NCI-H1694 (cell line): ENCODE results near the gene PTGDR.

Experiments used
- DNase-seq: peaks from one replicate; lab custom pipeline; 2025; lab: John Stamatoyannopoulos, UW

The PTGDR gene

DNA sequence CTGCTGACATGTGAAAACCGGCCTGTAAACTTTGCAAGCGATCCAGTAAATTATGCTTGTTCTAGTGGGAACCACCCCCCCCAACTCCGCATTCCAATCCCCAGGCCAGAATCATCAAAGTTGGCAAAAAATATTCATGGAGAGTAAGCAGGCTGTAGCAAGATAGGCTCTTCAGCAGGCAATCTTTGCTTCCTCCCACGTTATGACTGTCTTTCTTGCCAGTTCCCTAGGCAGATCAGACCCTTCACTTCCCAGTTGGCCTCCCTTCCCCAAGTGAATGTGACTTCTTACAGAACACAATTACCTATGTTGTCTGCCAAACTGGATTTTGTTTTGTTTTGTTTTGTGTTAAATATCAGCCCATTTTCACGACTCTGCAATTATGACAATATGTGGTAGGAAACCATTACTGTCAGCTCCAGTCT, 45.4 kb downstream of the PTGDR start:
- no peak for DNase-seq

DNA sequence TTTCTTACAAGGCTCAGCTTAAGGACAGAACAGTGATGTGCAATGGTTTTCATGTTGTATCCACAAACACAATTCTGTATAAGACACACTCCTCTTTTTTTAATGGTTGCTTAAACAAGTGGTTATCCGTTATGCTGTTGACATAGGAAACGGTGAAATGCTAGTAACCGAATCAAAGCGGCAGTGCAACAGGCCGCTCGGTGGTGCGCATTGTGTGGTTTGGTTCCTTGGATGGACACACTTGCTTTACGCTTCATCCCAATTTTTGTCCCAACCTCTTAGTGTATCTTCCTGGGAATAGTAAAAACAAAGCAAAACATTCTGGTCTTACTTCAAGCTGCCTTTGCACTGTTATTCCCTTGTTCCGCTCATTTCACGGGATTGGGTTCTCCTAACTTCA, 46.0 kb downstream of the PTGDR start:
- DNase-seq = no peak

DNA sequence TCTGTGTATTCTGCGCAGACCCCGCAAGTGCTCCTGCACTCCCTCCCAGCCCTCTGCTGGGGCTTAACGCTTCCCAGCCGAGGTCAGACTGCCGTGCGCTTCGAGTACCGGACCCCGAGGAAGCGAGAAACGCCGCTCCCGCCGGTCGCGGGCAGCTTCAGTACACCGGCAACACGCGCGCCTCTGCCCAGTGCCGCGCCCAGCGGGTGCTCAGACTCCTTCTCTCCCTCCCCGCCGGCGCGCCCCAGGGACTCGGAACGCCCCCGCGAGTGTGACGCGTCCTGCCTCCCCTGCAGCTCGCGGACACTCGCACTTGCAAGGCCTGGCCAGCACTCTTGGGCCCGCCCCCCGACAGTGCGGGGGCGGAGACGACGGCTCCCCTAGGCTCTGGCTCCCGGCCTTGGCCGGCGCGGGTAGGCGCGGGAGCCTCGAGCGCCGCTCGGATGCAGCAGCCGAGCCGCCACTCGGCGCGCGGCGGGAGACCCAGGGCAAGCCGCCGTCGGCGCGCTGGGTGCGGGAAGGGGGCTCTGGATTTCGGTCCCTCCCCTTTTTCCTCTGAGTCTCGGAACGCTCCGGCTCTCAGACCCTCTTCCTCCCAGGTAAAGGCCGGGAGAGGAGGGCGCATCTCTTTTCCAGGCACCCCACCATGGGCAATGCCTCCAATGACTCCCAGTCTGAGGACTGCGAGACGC, 46.6 kb downstream of the PTGDR start, which contains the start of gene PTGER2:
PTGER2 (plus strand) TSS at position 410 of the 692 bp plus-strand sequence; CDS start at position 647, 237 bp downstream.
- DNase-seq = no peak

DNA sequence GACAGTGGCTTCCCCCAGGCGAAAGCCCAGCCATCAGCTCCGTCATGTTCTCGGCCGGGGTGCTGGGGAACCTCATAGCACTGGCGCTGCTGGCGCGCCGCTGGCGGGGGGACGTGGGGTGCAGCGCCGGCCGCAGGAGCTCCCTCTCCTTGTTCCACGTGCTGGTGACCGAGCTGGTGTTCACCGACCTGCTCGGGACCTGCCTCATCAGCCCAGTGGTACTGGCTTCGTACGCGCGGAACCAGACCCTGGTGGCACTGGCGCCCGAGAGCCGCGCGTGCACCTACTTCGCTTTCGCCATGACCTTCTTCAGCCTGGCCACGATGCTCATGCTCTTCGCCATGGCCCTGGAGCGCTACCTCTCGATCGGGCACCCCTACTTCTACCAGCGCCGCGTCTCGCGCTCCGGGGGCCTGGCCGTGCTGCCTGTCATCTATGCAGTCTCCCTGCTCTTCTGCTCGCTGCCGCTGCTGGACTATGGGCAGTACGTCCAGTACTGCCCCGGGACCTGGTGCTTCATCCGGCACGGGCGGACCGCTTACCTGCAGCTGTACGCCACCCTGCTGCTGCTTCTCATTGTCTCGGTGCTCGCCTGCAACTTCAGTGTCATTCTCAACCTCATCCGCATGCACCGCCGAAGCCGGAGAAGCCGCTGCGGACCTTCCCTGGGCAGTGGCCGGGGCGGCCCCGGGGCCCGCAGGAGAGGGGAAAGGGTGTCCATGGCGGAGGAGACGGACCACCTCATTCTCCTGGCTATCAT, 47.3 kb downstream of the PTGDR start:
- DNase-seq = no peak

DNA sequence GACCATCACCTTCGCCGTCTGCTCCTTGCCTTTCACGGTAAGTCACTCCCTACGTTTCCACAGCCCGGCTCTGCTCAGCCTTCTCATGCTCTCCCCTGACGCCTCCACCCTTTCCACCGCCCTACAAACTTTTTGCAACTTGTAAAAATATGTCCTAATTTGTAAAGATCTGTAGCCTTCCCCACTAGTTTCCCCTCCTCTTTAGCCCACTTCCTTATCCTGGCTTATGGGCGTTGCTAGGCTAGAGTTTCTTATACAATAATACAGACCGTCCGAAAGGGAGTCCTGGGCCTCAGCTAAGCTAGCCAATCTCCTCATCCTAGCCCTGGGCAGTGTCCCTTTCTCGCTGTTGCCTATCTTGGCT, 47.8 kb downstream of the PTGDR start:
- DNase-seq = no peak

DNA sequence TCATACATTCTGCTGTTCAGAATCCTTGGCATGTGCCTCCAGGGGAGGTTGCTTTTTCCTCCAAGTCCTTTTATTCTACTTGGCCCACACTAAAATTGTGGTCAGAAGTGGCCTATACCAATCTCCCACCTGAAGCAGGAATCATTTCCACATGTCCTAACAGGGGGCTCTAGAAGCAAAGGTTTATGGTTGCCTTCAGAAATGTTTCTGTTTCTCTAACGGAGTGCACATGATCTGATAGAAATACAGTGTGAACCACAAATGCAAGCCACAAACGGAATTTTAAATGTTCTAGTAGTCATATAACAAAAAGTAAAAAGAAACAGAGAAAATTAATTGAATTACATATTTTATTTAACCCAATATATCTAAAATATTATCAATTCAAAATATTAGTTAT, 50.6 kb downstream of the PTGDR start:
- DNase-seq = no peak

DNA sequence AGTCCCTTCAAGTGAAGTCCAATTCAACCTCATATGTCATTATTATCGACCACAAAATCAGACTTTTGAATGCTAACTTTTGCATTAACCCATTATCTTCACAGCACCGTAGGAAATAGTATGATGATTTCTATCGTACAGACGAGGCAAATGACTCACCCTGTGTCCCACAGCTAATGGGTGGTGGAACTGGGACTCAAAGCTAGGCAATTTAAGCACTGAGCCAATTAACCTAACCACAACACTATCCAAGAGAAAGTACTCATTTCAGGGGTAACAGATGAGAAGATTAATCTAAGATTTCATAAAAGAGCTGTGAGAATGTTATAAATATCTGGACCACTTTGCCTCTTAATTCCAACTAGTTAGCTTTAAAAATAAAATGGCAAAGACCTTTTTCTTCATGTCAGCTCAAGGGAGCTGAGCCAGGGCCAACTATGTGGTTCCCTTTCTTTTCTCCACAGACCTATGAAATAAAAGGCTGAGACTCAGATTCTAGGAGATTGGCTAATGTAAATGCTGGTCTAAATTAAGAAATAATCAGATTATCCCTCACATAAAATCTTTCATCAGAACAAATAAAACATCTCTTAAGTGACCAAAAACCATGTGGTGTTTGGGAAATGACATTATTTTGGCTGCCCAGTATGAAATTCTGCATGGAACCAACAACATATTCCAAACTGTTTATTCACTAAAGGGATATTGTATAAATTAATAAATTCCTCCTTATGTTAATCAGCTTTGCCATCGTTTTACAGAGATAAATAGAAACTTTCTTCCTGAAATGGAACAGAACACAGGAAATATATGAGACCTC, 51.5 kb downstream of the PTGDR start:
- DNase-seq = no peak

DNA sequence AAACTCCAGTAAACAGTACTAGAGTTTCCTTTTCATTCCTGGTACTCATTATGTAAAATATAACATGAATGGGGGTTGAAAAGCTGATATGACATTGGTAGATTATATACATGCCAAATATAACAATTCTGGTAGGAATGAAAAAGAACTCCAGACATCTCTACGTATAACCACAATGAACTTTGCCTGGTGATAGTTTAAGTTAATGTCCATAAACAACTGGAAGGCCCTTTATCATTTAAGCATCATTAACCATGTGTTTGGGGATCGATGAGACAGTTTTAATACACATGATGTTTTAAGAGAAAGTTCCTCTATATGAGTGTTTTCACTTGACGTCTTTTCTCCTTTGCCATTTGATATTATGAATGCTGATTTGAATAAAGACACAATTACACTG, 52.4 kb downstream of the PTGDR start:
- DNase-seq = no peak

DNA sequence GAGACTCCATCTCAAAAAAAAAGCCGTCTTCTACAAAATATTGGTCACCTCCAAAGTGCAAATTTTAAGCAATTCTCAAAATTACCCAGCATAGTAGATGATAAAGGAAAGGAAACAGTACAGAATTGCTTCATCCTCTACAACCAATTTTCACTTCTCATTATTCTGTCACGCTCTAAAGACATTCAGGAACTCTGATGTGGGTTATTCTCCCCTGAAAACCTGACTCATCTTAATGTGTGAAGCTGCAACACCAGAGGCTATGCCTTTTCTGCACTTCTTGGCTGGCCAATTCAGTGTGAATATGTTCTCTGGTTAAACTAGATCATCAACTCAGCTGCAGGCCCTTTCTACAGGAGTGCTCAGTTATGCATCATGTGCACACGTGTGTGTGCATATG, 57.6 kb downstream of the PTGDR start:
- DNase-seq = no peak

DNA sequence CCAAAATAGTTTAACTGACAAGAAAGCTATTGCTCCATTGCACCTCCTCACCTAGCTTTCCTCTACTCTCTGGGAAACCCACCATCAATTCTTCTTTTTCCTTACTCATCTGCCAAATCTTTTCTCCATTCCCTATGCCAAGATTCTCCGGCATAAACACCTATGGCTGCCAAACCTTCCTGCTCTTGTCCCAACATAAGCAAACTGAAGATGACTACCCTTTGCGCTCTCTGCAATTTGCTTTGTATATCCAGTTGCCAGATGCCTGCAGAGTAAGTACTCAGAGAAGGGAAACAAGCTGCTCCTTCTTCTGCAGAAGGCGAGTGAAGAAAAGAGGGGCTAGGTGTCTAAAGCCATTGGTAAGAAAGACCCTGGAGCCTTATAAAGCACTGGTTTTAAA, 58.1 kb downstream of the PTGDR start:
- DNase-seq = no peak
